Cardiac atrium fibroblast (primary cell): ENCODE measurements around the gene SCAP. TPM values are rescaled to one million over a fixed set of nuclear protein-coding genes. Genes with fewer than 3 reads are reported as not detected.

ENCODE experiments used
- total RNA-seq: library from RNA; depleted of rRNA; stranded (reverse); fragments of >200 nt; gene quantifications from 2 replicates; pipeline ENCODE4 v1.2.3, GENCODE V29; 2015

Gene SCAP
- 57.7 and 61.2 TPM in 2 replicates for total RNA-seq

GRCh38 chr3:47475570-47476329 is at the start of gene SCAP:
TSS of gene SCAP (minus strand) at chr3:47475941. CDS start at chr3:47442993, 32,948 bp downstream.

GRCh38 chr3:47513125-47513929 is 37.6 kb upstream of the SCAP start, which contains the start of gene ELP6:
TSS of gene ELP6 (minus strand) at chr3:47513712. CDS start at chr3:47513590, 122 bp downstream.

GRCh38 chr3:47380601-47381316 is 95.0 kb downstream of the SCAP start, which contains the start of gene PTPN23:
TSS of gene PTPN23 (plus strand) at chr3:47381021. CDS start at chr3:47381097, 76 bp downstream.

Other genes starting within 250 kb of the SCAP start
- 1.6 and 5.3 TPM in 2 replicates for gene KIF9, start 193.1 kb downstream of the SCAP start, total RNA-seq
- gene KLHL18, start 193.0 kb downstream of the SCAP start, total RNA-seq, result 7.4 and 10.9 TPM in 2 replicates
- 12.5 and 17.8 TPM in 2 replicates for gene PTPN23, start 94.9 kb downstream of the SCAP start, total RNA-seq
- gene ELP6, start 37.8 kb upstream of the SCAP start, total RNA-seq, result 24.7 and 32.6 TPM in 2 replicates
- 0.90 TPM in 1 of 2 replicates, not detected in the other for gene CSPG5, start 102.9 kb upstream of the SCAP start, total RNA-seq